NOMO-1 treated with DMSO at 0.1 percent for 48 hours (cell line): ENCODE results near the gene ADGRD2.

Experiments
- DNase-seq: peaks from one replicate; lab custom pipeline; 2025; ENCODE audit not compliant: unreplicated experiment; lab: John Stamatoyannopoulos, UW

Gene ADGRD2

GRCh38 chr9:124456341-124457078 is 6.3 kb downstream of the ADGRD2 start:
- DNase-seq, result no peak

- no peak for DNase-seq
Measured at GRCh38 chr9:124457079-124457886, 7.0 kb downstream of the ADGRD2 start.

- DNase-seq, result no peak
Measured at GRCh38 chr9:124457887-124458431, 7.7 kb downstream of the ADGRD2 start.

- DNase-seq, result no peak
Measured at GRCh38 chr9:124458441-124458840, 8.2 kb downstream of the ADGRD2 start.

- no peak for DNase-seq
Measured at GRCh38 chr9:124462739-124463138, 12.5 kb downstream of the ADGRD2 start.

GRCh38 chr9:124465736-124466135 is 15.5 kb downstream of the ADGRD2 start:
- no peak for DNase-seq

GRCh38 chr9:124467410-124468060 is 17.3 kb downstream of the ADGRD2 start:
- DNase-seq, result no peak

- DNase-seq, result no peak
Measured at GRCh38 chr9:124468061-124468740, 17.9 kb downstream of the ADGRD2 start.

GRCh38 chr9:124469011-124469832 is 19.0 kb downstream of the ADGRD2 start:
- no peak for DNase-seq

GRCh38 chr9:124470306-124470705 is 20.1 kb downstream of the ADGRD2 start:
- DNase-seq, result no peak

- no peak for DNase-seq
Measured at GRCh38 chr9:124470726-124471125, 20.5 kb downstream of the ADGRD2 start.

- DNase-seq, result no peak
Measured at GRCh38 chr9:124471761-124472160, 21.5 kb downstream of the ADGRD2 start.

- DNase-seq, result no peak
Measured at GRCh38 chr9:124472770-124473169, 22.5 kb downstream of the ADGRD2 start.

GRCh38 chr9:124473310-124473709 is 23.1 kb downstream of the ADGRD2 start:
- no peak for DNase-seq

GRCh38 chr9:124474151-124474550 is 23.9 kb downstream of the ADGRD2 start:
- no peak for DNase-seq

- no peak for DNase-seq
Measured at GRCh38 chr9:124475158-124475867, 25.1 kb downstream of the ADGRD2 start.

- no peak for DNase-seq
Measured at GRCh38 chr9:124475868-124476690, 25.8 kb downstream of the ADGRD2 start.

- DNase-seq, result no peak
Measured at GRCh38 chr9:124477211-124477647, 27.0 kb downstream of the ADGRD2 start.
